Hepatocyte (in vitro differentiated cells): Measurements from ENCODE around the gene OR56A3. TPM values are rescaled to one million over a fixed set of nuclear protein-coding genes. Genes with fewer than 3 reads are reported as not detected.

Experiments used
- DNase-seq: peaks from one replicate; pipeline ENCODE4 v3.0.0-alpha.2; 2016; ENCODE audit warnings: low spot score
- H2AFZ ChIP-seq: fragments of 200-600 bp; sonication (generic); 2 replicates; pipeline ENCODE4 v1.6.0; 2016; ENCODE audit warnings: antibody characterized with exemption, mild to moderate bottlenecking
- H3K27ac ChIP-seq: fragments of 200-600 bp; sonication (generic); 2 replicates; pipeline ENCODE4 v1.5.1; 2016; ENCODE audit warnings: mild to moderate bottlenecking
- H3K27me3 ChIP-seq: fragments of 200-600 bp; sonication (generic); 2 replicates; pipeline ENCODE4 v1.6.1; 2016
- H3K36me3 ChIP-seq: fragments of 200-600 bp; sonication (generic); replicated peaks from 2 replicates; pipeline ENCODE4 v1.5.1; 2016; ENCODE audit warnings: low read depth; ENCODE audit not compliant: insufficient read depth
- H3K4me1 ChIP-seq: fragments of 200-600 bp; sonication (generic); 2 replicates; pipeline ENCODE4 v1.5.1; 2016; ENCODE audit warnings: mild to moderate bottlenecking, moderate library complexity; ENCODE audit not compliant: insufficient read depth
- H3K4me2 ChIP-seq: fragments of 200-600 bp; sonication (generic); 2 replicates; pipeline ENCODE4 v1.6.0; 2016
- H3K4me3 ChIP-seq: fragments of 200-600 bp; sonication (generic); 2 replicates; pipeline ENCODE4 v1.5.1; 2016; ENCODE audit warnings: mild to moderate bottlenecking
- H3K79me2 ChIP-seq: fragments of 200-600 bp; sonication (generic); 2 replicates; pipeline ENCODE4 v1.6.0; 2017; ENCODE audit warnings: mild to moderate bottlenecking
- H3K9me2 ChIP-seq: fragments of 200-600 bp; sonication (generic); replicated peaks from 2 replicates; pipeline ENCODE4 v1.6.0; 2017; ENCODE audit warnings: mild to moderate bottlenecking; ENCODE audit not compliant: insufficient read depth
- H3K9me3 ChIP-seq: fragments of 200-600 bp; sonication (generic); 2 replicates; pipeline ENCODE4 v1.5.1; 2016; ENCODE audit warnings: low read depth, mild to moderate bottlenecking
- H4K20me1 ChIP-seq: fragments of 200-600 bp; sonication (generic); 2 replicates; pipeline ENCODE4 v1.6.0; 2016; ENCODE audit warnings: mild to moderate bottlenecking; ENCODE audit not compliant: insufficient read depth, poor library complexity, severe bottlenecking
- EZH2 ChIP-seq: fragments of 200-600 bp; sonication (generic); IDR thresholded peaks from 2 replicates; pipeline ENCODE4 v1.6.1; 2016; ENCODE audit warnings: antibody characterized with exemption, mild to moderate bottlenecking, borderline replicate concordance
- EZH2phosphoT487 ChIP-seq: fragments of 200-600 bp; sonication (generic); IDR thresholded peaks from one replicate; pipeline ENCODE4 v1.6.1; 2018; ENCODE audit warnings: antibody characterized with exemption, mild to moderate bottlenecking, low read depth, moderate library complexity; ENCODE audit not compliant: unreplicated experiment, severe bottlenecking
- WGBS: methylation state at CpG from one replicate; pipeline ENCODE4 v1.1.6; 2016; ENCODE audit warnings: low lambda C conversion rate; ENCODE audit errors: missing lambda C conversion rate; 5-methylcytosine and 5-hydroxymethylcytosine counted together
- polyA plus RNA-seq: library from polyadenylated mRNA; unstranded; fragments of >200 nt; fragmentation: Nextera tagmentation; extraction: Ambion mirVana; gene quantifications from 2 replicates; pipeline ENCODE4 v1.2.1, GENCODE V29; 2016
- total RNA-seq: library from RNA; depleted of rRNA; stranded (reverse); fragments of >200 nt; gene quantifications from 2 replicates; pipeline ENCODE4 v1.2.3, GENCODE V29; 2014
- TF ChIP-seq, protein P1 (sequence below): fragments of 200-600 bp; sonication (generic); IDR thresholded peaks from 2 replicates; pipeline ENCODE4 v1.5.1; 2016; ENCODE audit warnings: antibody characterized with exemption, mild to moderate bottlenecking; ENCODE audit not compliant: poor library complexity

Gene OR56A3
- total and polyA plus RNA-seq, 2 experiments from 2014 or later, result not detected

DNA sequence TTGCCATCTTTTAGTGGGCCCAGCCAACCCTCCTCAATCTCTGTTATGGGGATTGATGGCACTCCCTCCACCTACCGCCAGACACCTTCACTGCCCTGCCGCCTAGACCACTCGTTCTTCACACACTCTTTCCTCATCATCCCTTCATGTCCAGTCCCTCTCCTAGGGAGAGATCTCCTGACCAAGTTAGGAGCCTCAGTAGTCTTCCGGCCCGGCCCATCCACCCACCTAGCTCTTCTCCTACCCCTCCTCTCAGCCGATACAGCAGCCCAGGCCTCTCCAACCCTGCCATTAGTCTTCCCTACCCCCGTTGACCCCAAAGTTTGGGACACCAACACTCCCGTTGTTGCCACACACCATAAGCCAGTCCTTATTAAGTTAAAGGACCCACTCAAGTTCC, 11.0 kb upstream of the OR56A3 start:
- no peaks in the 10 kb centered on the region for H4K20me1 ChIP-seq
- no peaks in the 10 kb centered on the region for H3K4me1 ChIP-seq
- H3K4me3 ChIP-seq, result no peak overlapping the region
- H3K4me2 ChIP-seq, result no peak overlapping the region
- no peak overlapping the region for H2AFZ ChIP-seq
- H3K36me3 ChIP-seq, result no peaks in the 10 kb centered on the region
- no peak overlapping the region for H3K27ac ChIP-seq
- 95% methylated on average over 8 of the region's 8 CpGs for WGBS
- H3K9me2 ChIP-seq, result no peaks in the 10 kb centered on the region
- DNase-seq, result no peak
- TF ChIP-seq EZH2, result no peak
- TF ChIP-seq EZH2phosphoT487, result no peak
- TF ChIP-seq, protein P1, sequence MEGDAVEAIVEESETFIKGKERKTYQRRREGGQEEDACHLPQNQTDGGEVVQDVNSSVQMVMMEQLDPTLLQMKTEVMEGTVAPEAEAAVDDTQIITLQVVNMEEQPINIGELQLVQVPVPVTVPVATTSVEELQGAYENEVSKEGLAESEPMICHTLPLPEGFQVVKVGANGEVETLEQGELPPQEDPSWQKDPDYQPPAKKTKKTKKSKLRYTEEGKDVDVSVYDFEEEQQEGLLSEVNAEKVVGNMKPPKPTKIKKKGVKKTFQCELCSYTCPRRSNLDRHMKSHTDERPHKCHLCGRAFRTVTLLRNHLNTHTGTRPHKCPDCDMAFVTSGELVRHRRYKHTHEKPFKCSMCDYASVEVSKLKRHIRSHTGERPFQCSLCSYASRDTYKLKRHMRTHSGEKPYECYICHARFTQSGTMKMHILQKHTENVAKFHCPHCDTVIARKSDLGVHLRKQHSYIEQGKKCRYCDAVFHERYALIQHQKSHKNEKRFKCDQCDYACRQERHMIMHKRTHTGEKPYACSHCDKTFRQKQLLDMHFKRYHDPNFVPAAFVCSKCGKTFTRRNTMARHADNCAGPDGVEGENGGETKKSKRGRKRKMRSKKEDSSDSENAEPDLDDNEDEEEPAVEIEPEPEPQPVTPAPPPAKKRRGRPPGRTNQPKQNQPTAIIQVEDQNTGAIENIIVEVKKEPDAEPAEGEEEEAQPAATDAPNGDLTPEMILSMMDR, result no peak
- H3K27me3 ChIP-seq, result no peaks in the 10 kb centered on the region
- no peaks in the 10 kb centered on the region for H3K79me2 ChIP-seq
- no peaks in the 10 kb centered on the region for H3K9me3 ChIP-seq

DNA sequence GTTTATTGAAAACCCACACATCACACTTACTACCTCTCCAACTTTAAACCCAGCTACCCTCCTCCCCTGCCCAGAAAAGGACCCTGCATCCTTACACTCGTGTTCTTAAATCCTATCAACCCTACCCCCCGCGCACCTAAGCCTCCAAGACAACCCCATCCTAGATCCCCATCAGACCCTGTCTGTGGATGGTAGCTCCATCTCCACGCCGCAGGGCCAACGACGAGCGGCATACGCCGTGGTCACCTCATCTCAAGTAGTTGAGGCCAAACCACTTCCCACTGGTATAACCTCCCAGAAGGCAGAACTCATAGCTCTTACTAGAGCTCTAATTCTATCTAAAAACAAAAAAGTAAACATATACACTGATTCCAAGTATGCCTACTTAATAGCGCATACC, 9.4 kb upstream of the OR56A3 start:
- Histone ChIP-seq H3K27ac (no peak overlapping the region), H3K4me3 (no peak overlapping the region), H3K79me2 (no peaks in the 10 kb centered on the region), H3K9me3 (no peaks in the 10 kb centered on the region), H4K20me1 (no peaks in the 10 kb centered on the region), H3K36me3 (no peaks in the 10 kb centered on the region), H2AFZ (no peak overlapping the region), H3K9me2 (no peaks in the 10 kb centered on the region), H3K27me3 (no peaks in the 10 kb centered on the region), H3K4me1 (no peaks in the 10 kb centered on the region), H3K4me2 (no peak overlapping the region)
- TF ChIP-seq EZH2phosphoT487 (no peak), EZH2 (no peak)
- TF ChIP-seq, protein P1, result no peak
- 98% methylated on average over 11 of the region's 11 CpGs for WGBS
- no peak for DNase-seq

DNA sequence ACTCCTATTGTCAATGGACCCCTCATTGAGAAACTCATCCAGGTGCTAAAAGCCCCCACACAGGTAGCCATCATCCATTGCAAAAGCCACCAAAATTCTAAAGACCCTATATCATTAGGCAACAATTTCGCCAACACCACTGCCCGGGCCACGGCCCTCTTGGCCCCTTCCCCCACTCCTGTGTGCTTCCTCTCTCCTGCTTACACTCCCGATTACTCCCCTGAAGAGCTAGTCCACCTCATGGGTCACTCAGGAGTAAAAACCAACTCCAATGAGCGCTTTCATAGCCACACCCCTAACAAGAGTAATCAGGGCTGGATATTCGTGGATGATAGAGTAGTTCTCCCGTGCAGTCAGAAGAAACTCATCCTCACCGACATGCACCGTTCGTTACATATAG, 8.9 kb upstream of the OR56A3 start:
- H3K4me3 ChIP-seq, result no peak overlapping the region
- H3K4me1 ChIP-seq, result no peaks in the 10 kb centered on the region
- TF ChIP-seq EZH2phosphoT487 (no peak), EZH2 (no peak)
- TF ChIP-seq, protein P1, result no peak
- no peak for DNase-seq
- H3K9me3 ChIP-seq, result no peaks in the 10 kb centered on the region
- H3K27me3 ChIP-seq, result no peaks in the 10 kb centered on the region
- no peaks in the 10 kb centered on the region for H4K20me1 ChIP-seq
- H3K27ac ChIP-seq, result no peak overlapping the region
- no peaks in the 10 kb centered on the region for H3K79me2 ChIP-seq
- no peaks in the 10 kb centered on the region for H3K36me3 ChIP-seq
- no peak overlapping the region for H3K4me2 ChIP-seq
- no peaks in the 10 kb centered on the region for H3K9me2 ChIP-seq
- H2AFZ ChIP-seq, result no peak overlapping the region
- 93% methylated on average over 10 of the region's 10 CpGs for WGBS
